NCI-H446 (cell line): ENCODE data around the gene GAREM1.
"Not testable (repeated sequence)": the region's sequence is repeated elsewhere in the genome, so short reads cannot be mapped to it uniquely, and the experiment has no call there.

ENCODE experiments used
- DNase-seq, 2 experiments: peaks; one replicate each; lab custom pipeline; 2025; lab: John Stamatoyannopoulos, UW

The GAREM1 gene

DNA sequence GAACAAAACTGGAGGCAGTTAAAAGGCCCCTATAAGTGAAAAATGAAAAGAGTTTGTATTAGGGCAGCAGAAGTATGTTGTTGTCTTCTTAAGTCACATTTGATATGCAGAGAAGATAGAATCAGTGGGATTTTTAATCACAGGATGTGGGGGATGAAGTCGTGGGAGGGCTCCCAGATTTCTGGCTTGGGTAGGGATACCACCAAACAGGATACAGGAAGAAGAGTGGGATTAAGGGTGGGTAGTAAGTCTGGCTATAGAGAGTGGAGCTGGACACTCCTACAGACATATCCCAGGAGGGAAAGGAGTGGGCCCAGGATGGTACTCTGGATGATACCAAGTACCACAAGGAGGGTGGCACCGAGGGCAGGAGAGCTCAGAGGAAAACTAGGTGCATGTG, 99.3 kb downstream of the GAREM1 start:
- DNase-seq: no peak

DNA sequence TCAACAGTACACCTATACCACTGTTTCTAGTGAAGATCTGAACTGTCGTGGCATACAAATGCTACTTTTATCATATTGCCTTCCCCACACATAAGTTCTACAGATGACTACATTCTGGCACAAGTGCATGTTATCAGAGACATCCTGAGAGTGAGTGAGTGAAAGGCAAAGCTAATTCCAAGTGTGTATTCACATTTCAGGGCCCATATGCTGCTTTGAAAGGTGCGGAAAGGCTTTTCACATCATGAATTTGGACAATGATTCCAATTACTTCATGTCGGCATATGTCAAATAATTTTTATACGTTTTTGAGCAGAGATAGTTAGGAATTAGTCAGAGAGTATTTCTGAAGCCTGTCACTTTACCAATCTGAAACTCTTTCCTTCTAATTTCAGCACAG, 101.7 kb downstream of the GAREM1 start:
- DNase-seq: peak in 1 of 2 experiments; percentile 45

DNA sequence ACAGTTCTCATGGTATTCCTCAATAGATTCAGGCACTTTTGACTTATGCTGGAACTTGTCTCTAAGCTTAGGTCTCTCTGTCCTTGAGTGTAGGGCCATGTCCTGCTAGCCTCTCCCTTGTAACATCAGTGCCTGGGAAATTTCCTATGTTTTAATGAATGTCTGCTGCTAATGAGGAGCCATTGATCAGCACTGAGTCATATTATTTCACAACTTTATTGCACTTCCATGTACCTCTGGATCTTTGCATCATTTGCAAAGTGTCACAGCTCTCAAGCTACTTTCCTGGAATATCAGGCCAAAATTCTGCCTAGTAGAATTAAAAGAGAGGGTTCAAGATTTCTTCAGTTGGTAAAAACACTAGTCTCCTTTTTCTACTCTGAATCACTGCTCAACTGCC, 102.5 kb downstream of the GAREM1 start:
- no peak for DNase-seq

DNA sequence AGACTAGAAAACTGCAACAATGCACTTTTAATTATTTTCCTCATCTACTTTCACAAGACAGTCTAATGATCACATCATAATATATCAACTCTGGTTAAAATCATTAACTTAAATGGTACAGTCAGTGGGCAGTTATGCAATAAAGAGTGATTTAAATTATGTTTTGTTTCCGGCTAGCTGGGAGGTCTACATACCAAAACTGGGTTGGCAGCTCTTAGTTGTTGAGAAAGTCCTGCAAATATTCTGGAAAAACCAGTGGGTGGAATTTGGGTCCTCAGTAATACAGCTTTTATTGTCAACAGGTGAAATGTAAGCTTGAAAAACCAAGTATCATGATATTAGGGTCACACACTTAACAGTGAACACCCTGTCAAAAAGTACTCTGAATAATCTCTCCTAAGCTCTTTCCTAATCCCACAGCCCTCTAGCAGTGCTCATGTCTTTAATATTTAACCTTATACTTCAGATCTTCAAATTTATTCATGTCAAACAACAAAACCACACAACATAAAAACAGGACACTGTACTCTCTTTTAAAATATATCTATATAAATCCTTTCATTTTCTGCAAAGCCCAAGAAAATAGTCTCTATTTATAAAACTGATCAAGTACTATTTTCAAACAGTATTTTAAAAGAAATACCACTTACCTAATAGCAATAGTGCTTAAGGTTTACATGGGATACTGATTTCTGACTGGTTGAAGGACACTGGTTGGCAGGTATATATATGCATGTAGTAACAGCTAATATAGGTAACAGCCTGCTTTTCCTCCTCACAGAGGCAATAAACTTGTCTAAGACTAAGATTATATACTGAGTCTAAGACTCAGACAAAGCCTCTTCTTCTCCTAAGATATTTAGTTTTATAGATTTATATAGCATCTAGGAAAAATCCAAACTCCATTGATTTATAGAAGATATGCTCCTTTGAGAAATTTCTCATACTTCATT, 103.8 kb downstream of the GAREM1 start:
- DNase-seq: no peak

DNA sequence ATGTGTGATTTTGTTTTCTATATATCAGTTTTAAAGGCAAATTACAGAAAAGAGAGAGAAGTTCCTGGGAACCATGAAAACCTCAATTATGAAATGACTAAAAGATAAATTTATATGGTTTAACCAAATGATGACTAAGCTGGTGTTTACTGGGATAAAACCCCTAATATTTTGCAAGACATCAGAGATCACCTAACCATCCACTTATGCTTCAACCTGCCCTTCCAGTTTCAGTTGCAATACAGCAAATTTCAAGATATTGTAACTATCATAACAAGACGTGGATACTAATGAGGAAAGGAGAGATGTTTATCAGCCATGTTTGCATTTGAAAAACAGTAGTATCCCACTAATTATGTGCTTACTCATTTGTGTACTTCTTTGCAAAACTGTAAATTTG, 108.2 kb downstream of the GAREM1 start:
- no peak for DNase-seq

DNA sequence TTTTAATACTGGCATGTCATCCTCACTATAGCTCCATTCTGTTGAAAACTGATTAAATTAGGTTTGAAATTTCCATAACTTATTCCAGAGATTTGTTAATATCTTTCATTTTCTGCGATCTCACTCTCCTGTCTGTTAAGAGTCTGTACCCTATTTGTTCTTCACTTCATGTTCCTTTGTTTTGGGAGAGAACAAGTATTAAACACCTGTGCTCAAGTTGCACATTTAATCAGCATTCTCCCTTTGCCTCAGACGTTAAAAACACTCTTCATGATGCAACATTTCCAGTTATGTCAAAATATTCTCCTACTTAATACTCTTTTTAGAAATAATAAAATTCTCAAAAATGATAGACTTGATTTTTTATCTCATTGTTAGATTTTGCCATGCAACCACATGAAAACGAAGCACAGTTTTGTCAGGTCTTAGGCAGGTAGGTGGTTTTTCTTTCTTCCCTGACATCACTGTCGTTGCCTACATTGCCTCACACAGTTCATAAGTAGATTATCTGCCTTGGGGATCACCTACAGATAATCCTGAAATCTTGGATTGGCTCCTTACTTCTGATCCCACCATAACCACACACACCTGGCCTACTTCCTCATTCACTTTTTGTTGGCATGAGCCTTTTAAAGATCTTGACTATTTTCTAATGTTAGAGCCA, 109.9 kb downstream of the GAREM1 start:
- DNase-seq: no peak

DNA sequence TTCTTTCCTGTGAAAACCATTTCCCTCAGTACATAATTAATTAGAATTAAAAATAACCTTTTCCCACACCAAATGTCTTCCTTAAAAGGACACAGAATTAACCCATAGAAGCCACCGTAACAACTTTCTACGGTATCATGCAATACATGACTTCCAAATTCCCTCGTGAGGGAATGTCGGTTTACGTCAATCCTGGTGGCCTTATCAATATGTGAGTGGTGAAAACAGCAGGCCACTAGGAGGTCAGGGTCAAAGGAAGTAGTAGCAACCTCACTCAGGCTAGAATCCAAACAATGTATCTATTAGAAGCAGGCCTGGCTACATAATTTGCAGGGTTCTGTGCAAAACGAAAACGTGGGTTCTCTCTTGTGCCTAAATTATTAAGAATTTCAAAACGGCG, 112.2 kb downstream of the GAREM1 start:
- DNase-seq: no peak

DNA sequence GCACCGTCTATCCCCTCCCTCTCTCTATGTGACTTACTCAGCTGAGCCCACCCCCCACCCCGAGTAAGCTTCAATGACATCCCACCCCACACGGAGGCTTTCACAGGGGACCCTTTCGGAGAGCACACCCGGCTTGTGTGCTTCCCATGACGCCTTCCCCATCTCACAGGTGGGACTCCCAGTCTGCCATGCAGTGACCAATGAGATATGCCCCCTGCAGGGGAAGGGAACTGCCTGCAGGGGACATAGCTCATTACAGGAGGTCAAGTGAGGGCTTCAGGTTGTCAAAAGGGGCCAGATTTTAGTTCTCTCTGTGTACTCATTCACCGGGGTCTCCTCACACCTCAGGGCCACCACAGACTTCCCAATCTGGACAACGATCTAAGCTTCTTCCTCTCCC, 112.6 kb downstream of the GAREM1 start:
- DNase-seq: no peak

DNA sequence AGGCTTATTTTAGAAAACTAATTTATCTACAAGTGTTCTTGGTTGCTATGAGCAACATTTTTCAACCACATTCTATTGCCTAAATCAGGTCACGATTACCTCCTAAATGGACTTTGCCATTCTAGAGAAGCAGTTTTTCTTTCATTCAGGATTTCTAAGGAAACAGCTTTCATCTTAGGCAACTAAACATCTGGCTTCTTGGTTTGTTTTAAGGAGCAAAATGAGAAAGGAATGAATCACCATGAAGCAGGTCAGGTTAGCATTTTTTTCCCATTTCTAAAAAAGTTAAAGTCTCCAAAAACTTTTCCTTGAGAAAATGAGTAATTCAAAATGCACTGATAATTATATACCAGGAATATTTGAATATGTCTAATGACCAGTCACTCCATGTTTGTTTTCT, 114.8 kb downstream of the GAREM1 start:
- no peak for DNase-seq

DNA sequence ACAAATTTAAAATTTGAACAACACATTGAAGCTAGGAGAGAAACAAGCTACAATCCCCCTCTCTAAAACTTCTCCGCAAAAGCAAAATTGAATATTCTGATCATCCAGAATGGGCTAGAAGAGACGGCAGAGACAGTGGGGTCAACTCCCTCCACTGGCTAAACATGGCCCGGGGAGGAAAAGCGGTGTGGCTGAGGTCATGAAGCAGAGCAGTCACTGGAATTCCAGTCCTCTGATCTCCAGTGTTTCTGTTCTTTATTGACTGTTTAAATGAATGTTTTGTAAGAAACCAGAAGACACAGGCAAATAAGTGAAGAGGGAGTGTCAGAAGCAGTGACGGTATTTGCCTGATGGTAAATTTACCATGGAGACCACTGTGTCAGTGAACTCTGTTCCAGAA, 116.2 kb downstream of the GAREM1 start:
- no peak for DNase-seq

DNA sequence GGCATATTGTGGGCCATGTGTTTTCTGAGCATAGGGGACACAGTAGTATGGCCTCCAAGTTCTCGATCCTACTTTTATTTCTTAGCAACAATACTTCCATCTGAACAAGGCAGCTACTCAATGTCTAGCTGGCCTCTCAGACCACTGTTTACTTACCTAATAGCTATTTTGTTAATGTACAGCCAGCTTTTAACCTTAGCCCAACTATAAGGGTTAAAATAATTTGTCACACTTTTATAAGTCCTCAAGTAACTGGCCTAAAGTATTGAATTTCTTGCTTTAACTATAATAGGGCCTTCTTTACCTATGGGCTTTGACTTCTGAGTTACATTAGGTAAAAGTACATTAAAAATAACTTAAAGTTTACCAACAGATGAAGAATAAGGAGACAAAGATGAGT, 117.4 kb downstream of the GAREM1 start:
- DNase-seq: no peak

DNA sequence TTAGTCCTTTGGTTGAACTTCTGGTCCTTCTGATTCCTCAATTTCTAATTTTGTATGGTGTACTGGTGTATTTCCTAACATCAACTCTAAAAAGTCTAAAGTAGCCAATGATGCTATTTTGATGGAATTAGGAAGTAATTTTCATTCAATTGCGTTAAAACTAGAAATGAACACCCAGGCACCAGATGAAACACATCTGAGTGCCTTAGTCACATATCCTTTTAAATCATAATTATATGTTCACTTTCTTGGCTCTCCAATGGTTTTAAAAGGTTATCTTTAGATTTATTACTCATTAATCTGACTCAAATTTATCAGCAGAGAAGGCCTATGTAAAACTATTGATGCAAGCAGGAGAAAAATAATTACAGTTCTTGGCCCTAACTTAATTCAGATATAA, 119.7 kb downstream of the GAREM1 start:
- no peak for DNase-seq

DNA sequence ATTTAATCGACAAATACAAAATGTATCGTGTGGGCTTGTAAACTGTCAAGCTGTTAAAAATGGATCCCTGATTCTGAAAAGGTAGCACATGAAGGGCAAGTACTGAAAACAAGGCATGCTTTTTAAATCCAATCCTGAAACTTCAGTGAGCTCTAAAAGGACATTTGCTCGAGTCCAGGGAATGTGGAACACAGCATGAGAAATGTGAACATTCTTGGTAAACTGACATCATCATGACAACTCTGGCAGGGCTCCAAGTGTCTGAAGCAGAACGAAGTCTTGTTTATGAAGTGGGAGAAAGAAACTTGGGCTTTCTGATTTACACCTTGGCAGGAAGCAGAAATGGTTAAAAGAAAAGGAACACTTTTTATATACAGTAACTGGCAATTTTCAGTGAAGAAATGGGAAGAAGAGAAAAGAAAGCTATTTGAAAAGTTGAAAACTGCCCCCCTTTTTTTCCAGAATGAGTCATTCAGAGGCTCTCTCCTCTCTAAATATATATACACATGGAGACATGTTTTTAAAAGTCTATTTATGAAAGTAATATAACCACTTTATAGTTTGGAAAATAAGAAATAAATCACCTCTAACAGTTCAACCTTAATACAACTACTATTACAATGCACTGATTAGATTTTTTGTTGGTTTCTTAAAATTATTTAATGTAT, 120.8 kb downstream of the GAREM1 start:
- peak; percentile 14 to 74 for DNase-seq

DNA sequence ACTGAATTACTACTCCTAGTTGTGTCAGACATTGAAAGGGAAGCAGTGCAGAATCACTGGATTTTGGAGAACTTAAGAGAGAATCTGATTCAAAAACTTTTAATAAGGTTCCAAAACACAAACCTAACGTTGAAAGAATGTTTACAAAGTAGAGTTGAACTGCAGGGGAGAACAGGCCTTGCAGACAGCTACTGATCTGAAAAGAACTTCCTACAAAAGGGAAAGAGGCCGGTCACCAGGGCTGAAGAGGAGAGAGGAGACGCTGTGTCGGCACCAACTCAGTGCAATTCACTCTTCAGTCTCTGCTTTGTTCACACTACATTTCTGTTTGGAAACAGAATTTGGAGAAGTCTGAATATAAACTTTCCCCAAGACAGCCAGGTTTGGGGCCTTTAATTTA, 124.0 kb downstream of the GAREM1 start:
- no peak for DNase-seq

DNA sequence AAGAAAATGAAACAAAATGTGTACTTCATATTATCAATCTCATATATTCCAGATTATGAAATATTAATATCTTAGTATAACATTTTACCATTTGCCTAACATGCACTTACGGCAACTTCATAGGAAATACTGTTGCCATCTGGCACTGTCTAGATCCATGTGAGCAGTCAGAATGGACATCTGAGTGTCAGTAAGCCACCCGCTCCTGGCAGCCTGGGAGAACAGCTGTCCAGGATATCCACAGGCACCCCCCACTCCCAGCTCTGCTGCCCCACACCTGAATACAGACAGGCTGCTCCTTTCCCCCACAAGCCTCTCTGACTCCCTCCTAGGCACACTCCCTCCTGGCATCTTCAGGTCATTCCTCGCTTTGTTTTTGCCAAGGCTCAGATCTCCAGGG, 127.0 kb downstream of the GAREM1 start:
- DNase-seq: peak in 1 of 2 experiments; percentile 9

DNA sequence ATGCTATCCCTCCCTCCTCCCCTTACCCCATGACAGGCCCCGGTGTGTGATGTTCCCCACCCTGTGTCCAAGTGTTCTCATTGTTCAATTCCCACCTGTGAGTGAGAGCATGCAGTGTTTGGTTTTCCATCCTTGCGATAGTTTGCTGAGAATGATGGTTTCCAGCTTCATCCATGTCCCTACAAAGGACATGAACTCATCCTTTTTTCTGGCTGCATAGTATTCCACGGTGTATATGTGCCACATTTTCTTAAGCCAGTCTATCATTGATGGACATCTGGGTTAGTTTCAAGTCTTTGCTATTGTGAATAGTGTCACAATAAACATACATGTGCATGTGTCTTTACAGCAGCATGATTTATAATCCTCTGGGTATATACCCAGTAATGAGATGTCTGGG, 129.6 kb downstream of the GAREM1 start:
- DNase-seq: not testable (repeated sequence)

DNA sequence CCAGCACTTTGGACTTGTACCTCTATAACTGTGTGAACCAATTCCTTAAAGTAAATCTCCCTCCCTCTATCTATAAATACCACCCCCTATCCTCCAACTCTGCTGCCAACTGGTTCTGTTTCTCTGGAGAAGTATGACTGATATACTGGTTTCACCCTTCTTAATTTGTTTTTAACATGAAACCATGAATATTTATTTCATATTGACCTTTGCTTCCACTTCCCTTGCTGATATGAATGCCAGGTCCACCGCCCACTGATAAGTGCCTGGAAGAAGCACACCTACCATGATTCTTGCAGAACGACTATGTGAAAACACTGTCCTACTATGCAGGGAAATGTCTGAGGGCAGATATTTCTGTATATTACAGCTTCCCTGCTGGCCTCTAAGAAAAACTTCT, 131.6 kb downstream of the GAREM1 start:
- no peak for DNase-seq

DNA sequence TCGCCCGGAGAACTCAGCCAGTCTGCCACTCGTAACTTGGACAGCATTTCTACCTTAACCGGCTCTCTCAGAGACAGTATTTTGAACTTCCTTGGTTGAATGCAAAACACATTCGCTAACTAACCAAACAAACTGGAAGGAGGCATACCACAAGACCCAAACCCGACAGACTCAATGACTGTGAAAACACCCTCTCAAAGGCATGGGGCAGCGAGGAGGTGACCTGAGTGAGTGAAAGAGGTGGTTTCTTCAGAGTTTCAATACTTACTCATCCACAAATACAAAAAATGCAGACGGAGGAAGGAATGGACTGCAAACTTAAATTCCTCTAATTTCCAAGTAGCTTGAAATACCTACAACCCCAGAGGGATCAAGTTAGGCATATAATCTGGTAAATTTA, 132.9 kb downstream of the GAREM1 start:
- no peak for DNase-seq

DNA sequence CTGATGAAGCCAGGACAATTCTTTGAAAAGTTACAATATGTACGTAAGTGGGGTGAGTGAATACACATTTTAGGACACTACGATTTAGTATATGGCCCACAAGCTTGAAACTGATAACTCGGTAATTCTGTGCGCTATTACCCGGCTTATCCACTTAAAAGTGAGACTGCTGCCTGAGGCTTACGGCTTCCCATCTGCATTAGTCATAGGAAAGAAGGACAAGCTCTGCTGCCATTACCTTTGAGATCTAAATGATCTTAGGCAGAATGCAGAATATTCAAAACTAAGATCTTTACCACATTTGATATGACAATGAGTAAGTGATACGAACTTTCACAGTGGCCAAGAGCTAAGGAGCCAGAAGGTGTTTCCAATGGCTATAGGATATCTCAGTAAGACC, 133.3 kb downstream of the GAREM1 start:
- no peak for DNase-seq

DNA sequence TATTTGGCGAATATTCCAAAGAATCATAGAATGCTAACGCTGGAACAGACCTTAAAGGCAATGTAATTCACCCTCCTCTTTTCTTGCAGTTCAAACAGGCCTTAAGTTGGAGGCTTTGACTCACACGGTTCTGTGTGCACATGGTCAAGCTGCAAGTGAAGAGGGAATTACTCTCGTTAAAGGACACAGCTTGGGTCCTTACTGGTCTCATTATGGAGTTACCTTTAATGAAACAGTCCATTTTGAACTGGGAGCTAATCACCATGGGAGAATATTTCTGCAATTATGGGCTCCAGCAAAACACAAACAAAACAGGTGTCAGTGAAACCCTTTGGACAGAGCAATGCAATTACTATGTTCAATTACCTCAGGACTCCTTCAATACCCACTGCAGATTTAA, 135.5 kb downstream of the GAREM1 start:
- no peak for DNase-seq

DNA sequence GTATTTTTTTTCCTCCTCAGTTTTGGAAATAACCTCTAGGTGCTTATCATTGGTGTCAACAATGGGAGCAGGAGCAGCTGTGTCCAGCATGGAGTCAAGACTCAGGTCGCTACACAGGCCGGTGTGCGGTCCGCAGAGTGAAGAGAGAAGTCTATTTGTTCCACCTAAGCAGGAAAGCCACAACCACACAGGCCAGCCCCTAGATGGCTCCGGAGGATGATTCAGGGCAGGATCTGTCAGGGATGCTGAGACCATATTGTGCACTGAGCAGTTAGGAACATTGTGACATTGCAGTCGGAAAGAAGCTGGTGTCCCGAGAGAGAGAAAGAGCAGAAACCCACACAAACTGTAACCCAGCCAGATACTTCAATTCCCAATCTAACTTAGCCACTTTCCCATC, 136.9 kb downstream of the GAREM1 start:
- no peak for DNase-seq

DNA sequence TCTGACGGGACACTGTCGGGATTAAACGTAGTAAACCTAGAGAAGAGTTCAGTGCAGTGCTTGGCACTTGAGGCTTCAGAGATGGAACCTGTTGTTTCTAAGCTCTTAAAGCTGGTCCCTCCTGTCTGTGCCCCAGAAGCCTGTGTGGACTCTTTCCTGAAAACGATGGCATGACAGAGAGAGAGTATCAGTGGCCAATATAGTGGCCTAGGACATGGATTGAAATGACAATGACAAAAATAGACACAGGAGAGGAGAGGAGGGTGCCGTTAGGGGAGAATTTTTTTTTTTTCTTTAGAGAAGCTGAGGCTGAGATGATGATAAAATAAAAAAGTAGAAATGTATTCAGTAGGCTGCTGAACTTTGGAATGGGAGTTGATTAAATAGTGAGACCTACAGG, 138.0 kb downstream of the GAREM1 start:
- no peak for DNase-seq

DNA sequence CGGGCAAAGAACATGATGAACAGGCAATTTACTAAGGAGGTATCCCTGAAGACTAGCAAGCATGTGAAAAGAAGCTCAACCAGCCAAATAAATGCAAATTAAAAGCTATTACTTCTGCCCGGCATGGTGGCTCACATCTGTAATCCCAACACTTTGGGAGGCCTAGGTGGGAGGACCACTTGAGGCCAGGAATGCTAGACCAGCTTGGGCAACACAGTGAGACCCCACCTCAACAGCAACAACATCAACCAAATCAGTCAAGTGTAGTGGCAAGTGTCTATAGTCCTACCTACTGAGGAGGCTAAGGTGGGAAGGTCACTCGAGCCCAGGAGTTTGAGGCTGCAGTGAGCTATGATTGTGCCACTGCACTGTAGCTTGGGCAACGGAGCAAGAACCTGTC, 141.7 kb downstream of the GAREM1 start:
- no peak for DNase-seq
